Tibial nerve (tissue), 4 donors: ENCODE data around the gene DCLRE1C.

Experiments used
- EP300 ChIP-seq, 2 donors: sonication (generic); formaldehyde crosslinking; IDR thresholded peaks; one replicate each; pipeline ENCODE4 v1.6.1; 2017; ENCODE audit warnings: antibody characterized with exemption in 2 of 2, mild to moderate bottlenecking in 1 of 2
- POLR2A ChIP-seq, 2 donors: fragments of 450-650 bp; IDR thresholded peaks; one replicate each; pipeline ENCODE4 v1.6.1; 2017; ENCODE audit warnings: antibody characterized with exemption in 2 of 2, mild to moderate bottlenecking in 2 of 2, moderate library complexity in 2 of 2
- TF ChIP-seq, protein P1 (sequence below), 5 experiments: fragments of 200-600 bp in 3 of 5; fragments of 450-650 bp in 2 of 5; sonication (generic) in 3 of 5; IDR thresholded peaks; one replicate each; pipeline ENCODE4 v1.5.1; 2016 to 2019; ENCODE audit warnings: antibody characterized with exemption in 5 of 5, mild to moderate bottlenecking in 3 of 5, moderate library complexity in 2 of 5

DNA sequence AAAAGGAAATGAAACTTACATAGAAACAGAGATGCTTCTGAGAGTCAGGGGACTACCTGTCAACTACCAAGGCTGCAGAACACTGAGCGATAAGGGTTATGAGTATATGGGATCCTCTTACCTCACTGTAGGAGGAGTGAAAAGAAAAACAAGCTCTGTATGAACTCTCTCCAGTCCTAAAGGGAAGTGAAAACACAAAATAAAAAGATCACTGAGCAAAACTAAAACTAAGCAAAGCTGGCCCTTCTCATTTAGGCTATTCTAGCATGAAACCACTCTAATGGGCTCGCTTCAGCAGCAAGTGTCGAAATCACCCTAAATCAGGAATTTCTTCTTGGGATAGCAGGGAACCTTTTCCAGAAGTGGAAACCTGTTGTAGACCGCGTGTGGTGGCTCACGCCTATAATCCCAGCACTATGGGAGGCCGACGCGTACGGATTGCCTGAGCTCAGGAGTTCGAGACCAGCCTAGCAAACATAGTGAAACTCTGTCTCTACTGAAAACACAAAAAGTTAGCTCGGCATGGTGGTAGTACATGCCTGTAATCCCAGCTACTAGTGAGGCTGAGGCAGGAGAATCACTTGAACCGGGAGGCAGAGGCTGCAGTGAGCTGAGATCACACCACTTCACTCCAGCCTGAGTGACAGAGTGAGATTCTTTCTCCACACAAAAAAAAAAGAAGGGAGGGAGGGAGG lies 27.0 kb downstream of the DCLRE1C start:
- TF ChIP-seq EP300 (IDR thresholded peaks at IDR 0.05) (no peak), POLR2A (IDR thresholded peaks at IDR 0.05) (no peak)
- TF ChIP-seq, protein P1, sequence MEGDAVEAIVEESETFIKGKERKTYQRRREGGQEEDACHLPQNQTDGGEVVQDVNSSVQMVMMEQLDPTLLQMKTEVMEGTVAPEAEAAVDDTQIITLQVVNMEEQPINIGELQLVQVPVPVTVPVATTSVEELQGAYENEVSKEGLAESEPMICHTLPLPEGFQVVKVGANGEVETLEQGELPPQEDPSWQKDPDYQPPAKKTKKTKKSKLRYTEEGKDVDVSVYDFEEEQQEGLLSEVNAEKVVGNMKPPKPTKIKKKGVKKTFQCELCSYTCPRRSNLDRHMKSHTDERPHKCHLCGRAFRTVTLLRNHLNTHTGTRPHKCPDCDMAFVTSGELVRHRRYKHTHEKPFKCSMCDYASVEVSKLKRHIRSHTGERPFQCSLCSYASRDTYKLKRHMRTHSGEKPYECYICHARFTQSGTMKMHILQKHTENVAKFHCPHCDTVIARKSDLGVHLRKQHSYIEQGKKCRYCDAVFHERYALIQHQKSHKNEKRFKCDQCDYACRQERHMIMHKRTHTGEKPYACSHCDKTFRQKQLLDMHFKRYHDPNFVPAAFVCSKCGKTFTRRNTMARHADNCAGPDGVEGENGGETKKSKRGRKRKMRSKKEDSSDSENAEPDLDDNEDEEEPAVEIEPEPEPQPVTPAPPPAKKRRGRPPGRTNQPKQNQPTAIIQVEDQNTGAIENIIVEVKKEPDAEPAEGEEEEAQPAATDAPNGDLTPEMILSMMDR (IDR thresholded peaks at IDR 0.05): no peak
